K562 (cell line): ENCODE measurements around the gene PVALEF. TPM values are rescaled to one million over a fixed set of nuclear protein-coding genes. Genes with fewer than 3 reads are reported as not detected.

Source experiments
- CSDE1 ChIP-seq, 2 experiments: fragments of 450-650 bp; IDR thresholded peaks; 2 replicates each; pipeline ENCODE4 v1.6.1; 2016; ENCODE audit warnings: mild to moderate bottlenecking in 1 of 2
- GTF2A2 ChIP-seq: IDR thresholded peaks from 2 replicates; pipeline ENCODE4 v1.6.1; 2016; ENCODE audit warnings: mild to moderate bottlenecking, missing genetic modification characterization, missing compliant biosample characterization
- HMGN3 ChIP-seq: IDR thresholded peaks from 2 replicates; pipeline ENCODE4 v1.6.1; 2011; ENCODE audit warnings: borderline replicate concordance, low read depth, mild to moderate bottlenecking, mixed read lengths, low read length; ENCODE audit not compliant: insufficient read length; ENCODE audit errors: extremely low read depth
- MYC ChIP-seq, 2 experiments: fragments of 250-450 bp in 1 of 2; sonication (Bioruptor Pico) in 1 of 2; IDR thresholded peaks; 2 replicates each; pipeline versions ENCODE4 v1.5.1 to v1.6.1; 2012 to 2021; ENCODE audit warnings: low read depth in 2 of 2, borderline replicate concordance in 1 of 2, improper control_type of control experiment in 1 of 2, low read length in 1 of 2, mild to moderate bottlenecking in 1 of 2, moderate library complexity in 1 of 2
- NFRKB ChIP-seq: fragments of 450-650 bp; IDR thresholded peaks from 2 replicates; pipeline ENCODE4 v1.6.1; 2016; ENCODE audit warnings: low read depth
- POLR3A ChIP-seq: IDR thresholded peaks from 2 replicates; pipeline ENCODE4 v1.6.1; 2011; ENCODE audit warnings: borderline replicate concordance, mild to moderate bottlenecking, moderate library complexity; ENCODE audit not compliant: insufficient read length, insufficient read depth; ENCODE audit errors: extremely low read depth
- PRPF4 ChIP-seq: fragments of 200-400 bp; formaldehyde crosslinking; IDR thresholded peaks from one replicate; pipeline ENCODE4 v1.6.1; 2017; ENCODE audit warnings: low read length, low read depth, mild to moderate bottlenecking; ENCODE audit not compliant: insufficient read depth, poor library complexity, severe bottlenecking
- SETDB1 ChIP-seq: IDR thresholded peaks from one replicate; pipeline ENCODE4 v1.6.1; 2012; ENCODE audit warnings: low read length, control low read depth, inconsistent platforms
- ZNF79 ChIP-seq: fragments of 250-450 bp; sonication (Bioruptor Pico); IDR thresholded peaks from 2 replicates; pipeline ENCODE4 v1.4.0; 2020; ENCODE audit warnings: low read depth, mild to moderate bottlenecking, moderate library complexity
- polyA plus RNA-seq, 8 experiments: library from polyadenylated mRNA; depleted of rRNA in 4 of 8; stranded (reverse) in 5 of 8; unstranded in 3 of 8; fragments of >200 nt; fragmentation: Nextera tagmentation in 2 of 8; fragmentation: Illumina TruSeq in 1 of 8; extraction: Ambion mirVana in 2 of 8; extraction: Trizol in 1 of 8; gene quantifications; 2 replicates each; pipeline versions ENCODE4 v1.2.1 to v1.2.3, GENCODE V29; 2011 to 2014; ENCODE audit warnings: inconsistent platforms in 1 of 8, missing spikeins in 1 of 8
- total RNA-seq, 7 experiments: library from RNA; depleted of rRNA in 6 of 7; stranded (reverse); fragments of >200 nt in 6 of 7; fragmentation: Illumina TruSeq in 2 of 7; extraction: Trizol in 2 of 7; gene quantifications; 2 replicates each; pipeline versions ENCODE4 v1.2.1 to v1.2.3, GENCODE V29; 2011 to 2021; ENCODE audit warnings: low replicate concordance in 1 of 7
- TF ChIP-seq, protein P1 (sequence below): fragments of 450-650 bp; IDR thresholded peaks from 2 replicates; pipeline ENCODE4 v1.6.1; 2016; ENCODE audit warnings: borderline replicate concordance
- TF ChIP-seq, protein P2 (sequence below): fragments of 250-450 bp; sonication (Bioruptor Pico); IDR thresholded peaks from 2 replicates; pipeline ENCODE4 v1.4.0; 2020; ENCODE audit warnings: mild to moderate bottlenecking, moderate library complexity
- TF ChIP-seq, protein P3 (sequence below): sonication (generic); formaldehyde crosslinking; IDR thresholded peaks from 2 replicates; pipeline ENCODE4 v1.8.0; 2022; ENCODE audit warnings: mild to moderate bottlenecking, missing genetic modification reagents
- TF ChIP-seq, protein P4 (sequence below): sonication (generic); formaldehyde crosslinking; IDR thresholded peaks from 2 replicates; pipeline ENCODE4 v1.8.1; 2022; ENCODE audit warnings: missing genetic modification reagents
- TF ChIP-seq, protein P5 (sequence below): fragments of 200-400 bp; formaldehyde crosslinking; IDR thresholded peaks from 2 replicates; pipeline ENCODE4 v1.6.1; 2017; ENCODE audit warnings: mild to moderate bottlenecking, low read depth, low read length, moderate library complexity
- TF ChIP-seq, protein P6 (sequence below): sonication (generic); formaldehyde crosslinking; IDR thresholded peaks from 2 replicates; pipeline ENCODE4 v1.8.0; 2022; ENCODE audit warnings: missing genetic modification reagents, mild to moderate bottlenecking, moderate library complexity, borderline replicate concordance

PVALEF gene
- total and polyA plus RNA-seq, 9 of the 15 experiments (the other 6 are each of a cell fraction or from before 2014, with no cell fraction given): not detected

DNA sequence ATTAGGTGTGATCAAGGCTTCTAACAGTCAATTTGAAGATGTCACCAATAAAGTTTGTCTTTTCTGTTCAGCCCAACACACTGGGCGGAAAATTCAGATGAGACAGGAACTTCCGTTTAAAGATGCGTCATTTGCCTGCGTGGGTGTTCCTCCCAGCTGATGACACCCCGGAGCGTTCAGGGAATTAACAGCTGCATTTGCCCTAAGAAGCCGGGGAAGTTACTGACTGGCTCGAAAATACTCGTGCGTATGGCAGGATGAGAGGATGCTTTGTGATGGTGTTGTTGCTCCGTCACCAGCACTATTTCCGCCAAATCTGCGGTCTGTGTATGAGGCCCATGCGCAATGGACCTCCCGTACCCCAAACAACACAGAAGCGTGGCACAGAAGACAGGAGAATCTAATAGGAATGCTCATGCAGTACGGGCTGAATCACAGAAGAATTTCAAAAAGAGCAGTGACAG, 11.9 kb upstream of the PVALEF start (continued):
- TF ChIP-seq, protein P1, sequence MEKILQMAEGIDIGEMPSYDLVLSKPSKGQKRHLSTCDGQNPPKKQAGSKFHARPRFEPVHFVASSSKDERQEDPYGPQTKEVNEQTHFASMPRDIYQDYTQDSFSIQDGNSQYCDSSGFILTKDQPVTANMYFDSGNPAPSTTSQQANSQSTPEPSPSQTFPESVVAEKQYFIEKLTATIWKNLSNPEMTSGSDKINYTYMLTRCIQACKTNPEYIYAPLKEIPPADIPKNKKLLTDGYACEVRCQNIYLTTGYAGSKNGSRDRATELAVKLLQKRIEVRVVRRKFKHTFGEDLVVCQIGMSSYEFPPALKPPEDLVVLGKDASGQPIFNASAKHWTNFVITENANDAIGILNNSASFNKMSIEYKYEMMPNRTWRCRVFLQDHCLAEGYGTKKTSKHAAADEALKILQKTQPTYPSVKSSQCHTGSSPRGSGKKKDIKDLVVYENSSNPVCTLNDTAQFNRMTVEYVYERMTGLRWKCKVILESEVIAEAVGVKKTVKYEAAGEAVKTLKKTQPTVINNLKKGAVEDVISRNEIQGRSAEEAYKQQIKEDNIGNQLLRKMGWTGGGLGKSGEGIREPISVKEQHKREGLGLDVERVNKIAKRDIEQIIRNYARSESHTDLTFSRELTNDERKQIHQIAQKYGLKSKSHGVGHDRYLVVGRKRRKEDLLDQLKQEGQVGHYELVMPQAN: peak; percentile 27; the same call in 1 of the 2 replicates
- TF ChIP-seq CSDE1 (IDR thresholded peaks at IDR 0.05) (no peak), NFRKB (no peak), SETDB1 (no peak), GTF2A2 (tag) (no peak), POLR3A (no peak), MYC (IDR thresholded peaks at IDR 0.05; ENCODE audit: low read depth, low read length) (no peak; the same call in 1 of the 2 replicates), MYC (CRISPR knock-in tag; IDR thresholded peaks at IDR 0.05; ENCODE audit: borderline replicate concordance, low read depth) (no peak), ZNF79 (CRISPR knock-in tag) (no peak), HMGN3 (no peak), PRPF4 (no peak)
- TF ChIP-seq, protein P2, sequence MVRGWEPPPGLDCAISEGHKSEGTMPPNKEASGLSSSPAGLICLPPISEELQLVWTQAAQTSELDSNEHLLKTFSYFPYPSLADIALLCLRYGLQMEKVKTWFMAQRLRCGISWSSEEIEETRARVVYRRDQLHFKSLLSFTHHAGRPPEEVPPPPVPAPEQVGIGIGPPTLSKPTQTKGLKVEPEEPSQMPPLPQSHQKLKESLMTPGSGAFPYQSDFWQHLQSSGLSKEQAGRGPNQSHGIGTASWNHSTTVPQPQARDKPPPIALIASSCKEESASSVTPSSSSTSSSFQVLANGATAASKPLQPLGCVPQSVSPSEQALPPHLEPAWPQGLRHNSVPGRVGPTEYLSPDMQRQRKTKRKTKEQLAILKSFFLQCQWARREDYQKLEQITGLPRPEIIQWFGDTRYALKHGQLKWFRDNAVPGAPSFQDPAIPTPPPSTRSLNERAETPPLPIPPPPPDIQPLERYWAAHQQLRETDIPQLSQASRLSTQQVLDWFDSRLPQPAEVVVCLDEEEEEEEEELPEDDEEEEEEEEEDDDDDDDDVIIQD (CRISPR knock-in tag): no peak
- TF ChIP-seq, protein P3, sequence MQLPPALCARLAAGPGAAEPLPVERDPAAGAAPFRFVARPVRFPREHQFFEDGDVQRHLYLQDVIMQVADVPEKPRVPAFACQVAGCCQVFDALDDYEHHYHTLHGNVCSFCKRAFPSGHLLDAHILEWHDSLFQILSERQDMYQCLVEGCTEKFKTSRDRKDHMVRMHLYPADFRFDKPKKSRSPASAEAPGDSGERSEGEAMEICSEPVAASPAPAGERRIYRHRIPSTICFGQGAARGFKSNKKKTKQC (CRISPR knock-in tag): no peak
- TF ChIP-seq, protein P4, sequence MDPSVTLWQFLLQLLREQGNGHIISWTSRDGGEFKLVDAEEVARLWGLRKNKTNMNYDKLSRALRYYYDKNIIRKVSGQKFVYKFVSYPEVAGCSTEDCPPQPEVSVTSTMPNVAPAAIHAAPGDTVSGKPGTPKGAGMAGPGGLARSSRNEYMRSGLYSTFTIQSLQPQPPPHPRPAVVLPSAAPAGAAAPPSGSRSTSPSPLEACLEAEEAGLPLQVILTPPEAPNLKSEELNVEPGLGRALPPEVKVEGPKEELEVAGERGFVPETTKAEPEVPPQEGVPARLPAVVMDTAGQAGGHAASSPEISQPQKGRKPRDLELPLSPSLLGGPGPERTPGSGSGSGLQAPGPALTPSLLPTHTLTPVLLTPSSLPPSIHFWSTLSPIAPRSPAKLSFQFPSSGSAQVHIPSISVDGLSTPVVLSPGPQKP (CRISPR knock-in tag): no peak
- TF ChIP-seq, protein P5, sequence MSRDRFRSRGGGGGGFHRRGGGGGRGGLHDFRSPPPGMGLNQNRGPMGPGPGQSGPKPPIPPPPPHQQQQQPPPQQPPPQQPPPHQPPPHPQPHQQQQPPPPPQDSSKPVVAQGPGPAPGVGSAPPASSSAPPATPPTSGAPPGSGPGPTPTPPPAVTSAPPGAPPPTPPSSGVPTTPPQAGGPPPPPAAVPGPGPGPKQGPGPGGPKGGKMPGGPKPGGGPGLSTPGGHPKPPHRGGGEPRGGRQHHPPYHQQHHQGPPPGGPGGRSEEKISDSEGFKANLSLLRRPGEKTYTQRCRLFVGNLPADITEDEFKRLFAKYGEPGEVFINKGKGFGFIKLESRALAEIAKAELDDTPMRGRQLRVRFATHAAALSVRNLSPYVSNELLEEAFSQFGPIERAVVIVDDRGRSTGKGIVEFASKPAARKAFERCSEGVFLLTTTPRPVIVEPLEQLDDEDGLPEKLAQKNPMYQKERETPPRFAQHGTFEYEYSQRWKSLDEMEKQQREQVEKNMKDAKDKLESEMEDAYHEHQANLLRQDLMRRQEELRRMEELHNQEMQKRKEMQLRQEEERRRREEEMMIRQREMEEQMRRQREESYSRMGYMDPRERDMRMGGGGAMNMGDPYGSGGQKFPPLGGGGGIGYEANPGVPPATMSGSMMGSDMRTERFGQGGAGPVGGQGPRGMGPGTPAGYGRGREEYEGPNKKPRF: no peak
- TF ChIP-seq, protein P6, sequence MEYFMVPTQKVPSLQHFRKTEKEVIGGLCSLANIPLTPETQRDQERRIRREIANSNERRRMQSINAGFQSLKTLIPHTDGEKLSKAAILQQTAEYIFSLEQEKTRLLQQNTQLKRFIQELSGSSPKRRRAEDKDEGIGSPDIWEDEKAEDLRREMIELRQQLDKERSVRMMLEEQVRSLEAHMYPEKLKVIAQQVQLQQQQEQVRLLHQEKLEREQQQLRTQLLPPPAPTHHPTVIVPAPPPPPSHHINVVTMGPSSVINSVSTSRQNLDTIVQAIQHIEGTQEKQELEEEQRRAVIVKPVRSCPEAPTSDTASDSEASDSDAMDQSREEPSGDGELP (CRISPR knock-in tag): peak; percentile 99
